GM19043 (cell line): ENCODE results near the gene ATAT1.
A peak's percentile ranks its signal among the peaks of the same experiment; 100 is the strongest.

Experiments
- ATAC-seq: cut with Tn5 transposase; IDR thresholded peaks from one replicate; pipeline ENCODE4 v1.9.1; 2021; ENCODE audit warnings: low read depth; ENCODE audit not compliant: unreplicated experiment

ATAT1 gene

DNA sequence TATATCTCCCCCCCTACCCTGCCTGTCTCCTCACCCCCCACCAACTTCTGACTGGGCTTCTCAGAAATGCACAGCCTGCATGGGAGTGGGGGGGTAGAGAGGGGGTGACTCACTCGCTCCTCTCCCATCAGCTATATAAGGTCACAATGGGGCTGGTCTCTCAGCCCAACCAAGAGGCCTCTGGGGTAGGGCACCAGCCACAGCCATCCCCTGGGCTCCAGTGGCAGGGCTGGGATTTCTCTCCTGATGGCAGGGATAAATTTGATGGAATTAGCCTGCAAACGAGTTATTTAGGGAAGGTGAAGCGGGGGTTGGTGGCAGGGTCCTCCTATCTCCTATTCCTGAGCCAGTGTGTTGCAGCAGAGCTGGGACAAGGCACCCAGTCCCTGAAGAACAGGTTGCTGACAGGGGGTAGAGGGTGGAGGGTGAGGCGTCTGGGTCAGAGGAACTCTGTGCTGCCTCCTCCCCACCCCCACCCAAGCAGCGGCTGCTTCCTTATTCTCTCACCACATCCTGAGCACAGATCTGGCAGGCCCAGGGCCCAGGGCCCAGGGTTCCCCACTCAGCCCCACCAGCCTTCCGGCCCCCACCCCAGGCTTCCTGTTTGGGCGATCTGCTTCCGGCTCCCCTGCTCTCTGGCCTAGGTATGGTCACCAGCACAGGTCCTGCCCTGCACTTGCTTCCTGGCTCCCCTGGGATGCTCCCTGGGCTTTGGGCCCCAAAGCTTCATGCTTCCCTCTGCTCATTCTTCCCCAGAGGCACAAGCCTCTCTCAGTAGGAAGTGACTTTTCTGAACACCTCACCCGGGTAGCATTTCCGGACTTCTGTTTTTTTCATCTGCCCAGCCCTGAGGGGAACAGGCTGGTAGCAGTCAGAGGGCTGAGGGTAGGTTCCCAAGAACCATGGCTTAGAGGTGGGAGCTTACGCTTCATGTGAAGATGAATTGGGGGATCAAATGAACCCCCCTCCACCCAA lies 55.8 kb downstream of the ATAT1 start:
- ATAC-seq = peak; percentile 35

DNA sequence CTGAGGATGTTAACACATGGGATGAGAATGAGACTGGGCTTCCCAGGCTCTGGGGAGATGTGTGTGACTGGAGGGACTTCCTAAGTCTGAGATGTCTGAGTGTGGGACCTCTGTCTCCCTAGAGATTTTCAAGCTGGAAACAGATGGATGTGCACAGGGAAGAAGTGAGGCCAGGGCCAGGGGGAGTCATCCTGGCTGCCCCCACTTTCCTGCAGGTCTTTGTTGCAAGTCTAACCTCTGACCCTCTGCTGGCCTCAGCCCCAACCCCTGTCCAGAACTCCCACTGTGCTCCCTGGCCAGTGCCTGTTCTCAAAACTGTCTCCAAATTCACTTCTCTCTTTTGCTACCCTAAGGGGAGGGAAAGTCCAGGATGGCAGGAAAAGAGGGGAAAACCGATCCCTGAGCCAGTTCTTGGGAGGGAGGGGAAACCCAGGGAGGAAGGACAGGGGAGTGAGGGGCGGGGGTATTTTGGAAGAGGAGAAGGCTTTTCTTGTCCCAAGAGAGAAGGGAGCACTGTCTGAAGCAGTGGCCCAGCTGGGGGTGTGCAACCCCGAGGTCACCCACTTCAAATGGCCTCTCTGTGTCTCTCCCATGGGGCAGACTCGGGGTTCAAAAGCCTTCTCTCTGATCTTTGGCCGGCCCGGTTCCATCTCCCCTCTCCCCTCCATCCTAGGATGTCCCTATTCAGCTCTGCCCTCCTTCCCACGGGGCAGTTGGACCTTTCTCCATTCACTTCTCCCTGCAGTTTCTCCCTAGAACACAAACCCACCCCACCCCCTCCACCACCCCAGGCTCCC lies 56.7 kb downstream of the ATAT1 start:
- ATAC-seq = no peak

DNA sequence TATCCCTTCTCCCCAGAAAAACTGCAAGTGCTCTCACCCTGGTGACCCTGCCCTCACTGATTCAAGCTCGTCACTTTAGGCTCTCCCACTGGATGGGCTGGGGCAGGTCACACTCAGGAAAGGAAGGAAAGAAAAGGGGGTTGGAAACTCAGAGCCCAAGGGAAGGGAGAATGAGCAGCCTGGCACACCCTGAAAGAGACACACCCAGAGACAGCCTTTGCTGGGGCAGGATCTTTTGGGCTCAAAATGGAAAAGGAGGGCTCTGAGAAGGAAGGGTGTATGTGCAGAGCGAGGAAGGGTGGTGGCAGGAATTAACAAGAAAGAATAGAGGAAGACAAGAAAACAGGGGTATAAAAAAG lies 57.3 kb downstream of the ATAT1 start:
- ATAC-seq = no peak

DNA sequence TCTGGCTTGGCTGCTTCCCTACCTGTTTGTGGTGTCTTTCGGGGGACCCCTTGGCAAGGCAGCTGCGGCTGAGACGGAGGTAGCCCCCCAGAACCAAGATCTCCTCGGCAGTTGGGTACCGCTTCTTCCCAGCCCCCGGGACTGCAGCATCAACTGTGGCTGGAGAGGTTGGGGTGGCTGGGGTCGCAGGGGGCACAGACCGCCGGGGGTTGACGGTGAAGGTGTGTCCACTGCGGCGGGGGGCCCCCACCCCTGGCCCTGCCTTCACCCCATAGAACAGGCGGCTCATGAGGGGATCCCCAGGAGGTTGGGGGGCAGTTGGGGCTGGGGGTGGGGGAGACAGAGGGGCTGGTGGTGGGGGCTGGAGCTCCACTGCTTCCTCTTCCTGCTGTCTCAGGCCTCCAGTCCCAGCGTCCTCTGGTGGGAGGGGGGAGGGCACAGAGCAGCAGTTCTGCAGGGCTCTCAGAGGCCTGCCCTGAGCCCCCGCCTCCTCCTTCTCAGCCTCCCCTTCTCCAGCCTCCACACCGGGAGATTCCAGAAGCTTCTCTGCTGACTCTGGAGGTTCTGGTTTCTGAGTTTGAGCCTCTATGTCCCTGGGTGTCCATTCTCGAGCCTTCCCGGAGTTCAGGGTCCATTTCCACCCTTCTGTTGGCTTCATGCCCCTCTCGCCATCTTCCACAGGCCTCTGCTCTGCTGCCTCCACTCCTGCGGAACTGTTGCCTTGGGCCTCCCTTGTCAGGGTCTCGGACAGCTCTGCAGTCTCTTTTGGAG lies 57.9 kb downstream of the ATAT1 start:
- ATAC-seq = no peak

DNA sequence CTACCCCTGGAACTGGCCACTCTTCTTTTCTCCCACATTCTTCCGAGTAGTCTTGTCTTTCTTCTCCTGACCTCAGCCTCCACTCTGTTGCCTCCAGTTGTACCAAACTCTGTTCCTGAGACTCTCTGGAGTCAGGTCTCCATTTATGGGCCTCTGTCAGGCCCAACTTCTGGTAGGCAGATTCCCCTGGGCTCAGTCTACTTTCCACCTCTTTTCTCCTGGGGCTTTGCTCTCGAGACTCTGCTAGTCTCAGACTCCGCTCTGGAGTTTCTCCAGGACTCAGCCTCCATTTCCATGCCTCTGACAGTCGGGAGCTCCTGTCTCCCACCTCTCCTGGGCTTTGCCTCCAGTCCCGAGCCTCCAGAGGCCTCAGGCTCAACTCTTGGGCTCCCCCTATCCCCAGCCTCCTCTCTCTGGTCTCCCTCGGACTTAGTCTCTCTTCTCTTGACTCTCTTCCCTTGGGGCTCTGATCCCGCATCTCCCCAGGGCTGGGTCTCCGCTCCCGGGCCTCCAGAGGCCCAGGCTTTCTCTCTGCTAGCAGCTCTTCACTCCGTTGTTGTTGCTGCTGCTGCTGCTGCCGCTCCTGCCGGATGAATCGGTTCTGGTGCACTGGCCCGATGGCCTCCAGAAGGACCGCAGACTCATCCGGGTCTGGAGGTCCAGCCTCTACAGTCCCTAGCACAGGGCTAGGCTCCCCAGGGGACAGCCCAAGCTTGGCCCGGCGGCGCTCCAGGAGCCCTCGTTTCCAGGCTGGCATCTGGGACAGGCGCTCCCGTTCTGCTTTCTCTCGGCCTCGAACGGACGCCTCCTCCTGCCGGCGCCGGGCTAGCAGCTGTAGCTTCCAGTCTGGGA lies 58.7 kb downstream of the ATAT1 start:
- no peak for ATAC-seq

DNA sequence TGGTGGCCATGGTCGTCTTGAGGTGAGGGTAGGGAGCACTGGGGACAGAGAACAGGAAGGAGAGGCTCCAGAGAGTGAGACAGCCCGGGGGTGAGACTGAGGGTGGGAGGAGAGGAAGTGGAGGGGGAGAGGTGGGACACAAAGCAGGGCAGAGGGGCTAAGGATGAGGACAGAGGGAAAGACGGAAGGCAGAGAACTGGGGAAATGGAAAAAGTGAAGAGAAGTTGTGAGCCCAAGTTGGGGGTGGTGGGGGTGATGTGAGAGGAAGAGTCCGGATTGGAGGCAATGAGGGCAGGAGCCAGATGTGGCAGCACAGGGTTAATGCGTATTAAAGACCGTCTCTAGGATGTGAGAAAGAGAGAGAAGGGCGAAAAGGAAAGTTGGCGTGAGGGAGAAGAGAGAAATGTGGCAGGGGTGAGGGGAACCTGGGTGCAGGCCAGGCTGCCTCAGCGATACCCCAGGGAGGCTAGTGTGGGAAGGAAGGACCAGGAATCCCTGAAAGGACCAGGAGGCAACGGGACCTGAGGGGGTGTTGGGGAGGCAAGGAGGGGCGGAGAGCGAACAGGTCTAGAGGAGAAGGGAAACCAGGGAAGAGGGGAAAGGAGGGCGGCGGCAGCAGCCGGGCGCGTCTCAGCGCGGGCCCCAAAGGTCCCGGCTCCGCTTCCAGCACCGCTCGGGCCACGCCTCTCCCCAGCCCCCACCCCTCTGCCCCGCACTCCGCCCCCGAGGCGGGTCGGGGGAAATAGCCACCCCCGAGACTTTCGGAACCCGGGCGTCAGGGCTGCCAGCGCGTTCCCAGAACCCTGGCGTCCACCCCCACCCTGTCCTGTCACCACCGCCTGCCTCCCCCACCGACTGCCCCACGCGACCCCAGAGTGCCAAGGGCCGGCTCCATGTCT lies 59.6 kb downstream of the ATAT1 start, which contains the start of gene PPP1R18:
PPP1R18 (minus strand) TSS at position 637 of the 899 bp plus-strand sequence; CDS start at position 10, 627 bp downstream.
- no peak for ATAC-seq

DNA sequence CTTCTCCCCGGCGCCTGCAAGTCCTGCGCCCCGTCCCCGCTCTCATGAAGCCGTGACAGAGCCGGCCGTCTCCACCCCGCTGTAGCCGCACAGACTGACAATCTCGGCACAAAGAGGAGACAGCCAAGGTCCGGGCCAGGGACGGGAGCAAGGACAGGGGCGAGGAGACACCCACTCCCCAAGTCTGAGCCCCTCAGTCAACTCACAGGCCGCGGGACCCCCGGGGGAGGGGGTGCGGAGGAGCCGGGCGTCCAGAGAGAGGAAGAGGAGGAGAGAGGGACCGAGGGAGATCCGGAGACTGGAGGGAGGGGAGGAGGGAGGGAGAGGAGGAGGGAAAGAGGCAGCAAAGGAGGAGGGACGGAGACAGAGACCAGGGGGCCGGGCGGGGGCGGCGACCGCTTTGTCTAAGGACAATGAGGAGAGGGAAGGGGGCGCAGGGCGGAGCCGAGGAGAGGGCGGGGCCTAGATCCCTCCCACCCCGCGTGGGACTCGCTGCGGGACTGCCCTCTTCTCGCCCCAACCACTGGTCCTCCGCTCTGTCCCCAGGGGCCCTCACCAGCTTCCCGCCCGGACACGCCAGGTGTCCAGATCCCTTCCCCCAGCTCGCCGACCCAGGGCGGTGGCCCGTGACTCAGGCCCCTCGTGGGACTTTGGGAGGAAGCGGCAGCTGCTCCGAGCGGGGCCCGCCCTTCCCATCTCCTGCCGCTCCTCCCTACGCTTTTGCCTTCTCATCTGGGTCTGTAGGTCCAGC lies 60.4 kb downstream of the ATAT1 start:
- peak; percentile 48 for ATAC-seq

DNA sequence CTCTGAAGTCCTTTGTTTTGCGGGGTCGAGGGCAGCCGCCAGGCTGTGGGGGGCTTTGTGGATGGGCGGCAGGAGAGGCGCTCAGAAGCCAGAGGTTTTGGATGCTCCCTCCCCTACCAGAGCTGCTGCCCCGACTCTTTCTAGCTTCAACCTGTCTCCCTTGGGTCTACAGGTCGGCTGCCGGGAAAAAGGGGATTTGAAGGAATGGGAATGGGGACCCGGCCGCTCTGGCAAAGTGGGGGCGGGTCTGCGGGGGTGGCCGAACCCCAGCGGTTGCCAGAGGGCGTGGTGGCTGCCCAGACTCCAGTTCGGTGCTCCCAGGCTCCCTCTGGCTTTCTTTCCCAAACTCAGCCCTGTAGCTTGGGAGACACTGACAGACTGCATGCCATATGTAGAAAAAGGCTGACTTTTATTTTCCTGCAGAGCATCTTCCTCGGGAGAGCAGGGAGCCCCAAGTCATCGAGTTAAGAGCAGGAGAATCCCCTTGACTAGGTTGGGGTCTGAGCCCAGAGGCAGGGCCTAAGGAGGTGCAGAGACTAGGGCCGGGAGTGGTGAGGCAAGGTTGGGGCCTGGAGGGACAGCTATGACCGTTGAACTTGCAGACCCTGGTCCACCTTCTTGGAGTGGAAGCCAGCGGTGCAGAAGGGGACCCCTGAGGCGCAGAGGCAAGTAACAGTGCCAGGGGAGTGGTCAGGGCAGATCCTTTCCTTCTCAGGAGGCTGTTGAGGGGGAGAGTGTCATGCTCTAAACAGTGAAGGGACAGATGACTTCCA lies 61.2 kb downstream of the ATAT1 start:
- ATAC-seq = no peak

DNA sequence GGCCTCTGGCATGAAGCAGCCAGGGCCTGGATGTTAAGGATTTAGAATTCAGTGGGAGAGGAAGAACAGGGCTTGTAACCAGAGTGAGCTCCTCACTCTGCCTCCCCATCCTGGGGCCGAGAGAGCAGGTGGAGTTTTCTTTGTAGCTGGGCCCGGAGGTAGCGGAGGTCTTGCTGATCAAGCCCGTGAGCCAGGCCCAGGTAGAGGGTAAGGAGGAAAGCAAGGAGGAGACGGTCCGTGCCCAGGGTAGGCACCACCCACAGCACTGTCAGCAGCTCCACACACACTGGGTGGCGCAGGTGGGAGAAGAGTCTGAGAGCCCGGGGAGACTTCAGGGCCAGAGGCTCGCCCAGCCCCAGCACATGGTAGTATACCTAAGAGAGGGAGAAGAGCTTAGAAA lies 61.9 kb downstream of the ATAT1 start:
- ATAC-seq = no peak

DNA sequence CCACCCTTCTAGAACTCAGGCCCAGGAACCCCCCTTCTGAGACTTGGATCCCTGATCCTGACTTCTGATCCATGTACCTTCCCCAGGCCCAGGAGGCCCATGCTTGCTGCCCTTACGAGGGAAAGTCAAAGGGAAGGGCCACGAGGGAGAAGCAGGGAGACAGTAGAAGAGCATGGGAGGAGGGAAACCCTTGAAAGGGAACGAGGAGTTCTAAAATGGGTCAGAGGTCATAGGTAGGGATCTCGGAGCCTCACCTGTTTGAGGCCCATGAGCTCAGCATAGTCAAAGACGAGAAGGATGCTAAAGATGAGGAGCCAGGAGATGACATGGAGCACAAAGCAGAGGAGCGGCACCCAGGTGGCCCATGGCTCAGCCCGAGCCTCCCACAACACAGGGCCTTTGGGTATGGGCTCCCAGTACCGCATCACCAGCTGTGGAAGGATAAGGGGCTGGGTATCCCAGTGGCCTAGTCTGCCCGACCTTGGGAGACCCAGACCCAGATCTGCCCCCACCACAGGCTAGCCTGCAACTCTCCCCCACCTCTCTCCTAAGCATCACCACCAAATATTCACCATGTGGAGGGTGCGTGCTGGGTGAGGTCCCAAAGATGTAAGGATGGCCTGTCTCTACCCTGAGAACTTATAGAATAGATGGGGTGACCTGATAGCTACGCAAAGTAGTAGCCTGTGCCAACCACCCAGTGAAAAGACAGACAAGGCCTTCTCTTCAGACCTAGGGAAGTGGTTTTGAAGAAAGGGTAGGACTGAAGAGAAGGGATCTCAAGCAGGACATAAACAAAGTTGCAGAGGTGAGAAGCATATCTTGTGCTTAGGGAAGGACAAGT lies 62.6 kb downstream of the ATAT1 start:
- ATAC-seq = no peak

DNA sequence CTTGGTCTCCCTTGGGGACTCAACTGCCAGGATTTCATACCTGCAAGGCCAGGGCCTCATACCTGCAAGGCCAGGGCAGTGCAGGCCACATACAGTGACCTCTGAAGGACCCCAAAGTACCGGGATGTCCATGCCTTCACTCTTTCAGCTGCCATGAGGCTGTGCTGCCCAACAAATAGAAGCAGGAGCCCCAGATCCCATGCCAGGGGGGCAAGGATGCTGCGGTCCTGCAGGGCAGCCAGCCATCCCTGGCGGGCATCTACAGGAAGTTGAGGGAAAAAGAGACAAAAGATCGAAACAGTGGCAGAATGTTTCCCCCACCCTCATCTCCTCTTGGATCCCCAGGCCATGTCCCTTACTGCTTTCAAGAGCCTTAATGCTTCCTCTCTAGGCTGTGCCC lies 63.3 kb downstream of the ATAT1 start:
- ATAC-seq = no peak

DNA sequence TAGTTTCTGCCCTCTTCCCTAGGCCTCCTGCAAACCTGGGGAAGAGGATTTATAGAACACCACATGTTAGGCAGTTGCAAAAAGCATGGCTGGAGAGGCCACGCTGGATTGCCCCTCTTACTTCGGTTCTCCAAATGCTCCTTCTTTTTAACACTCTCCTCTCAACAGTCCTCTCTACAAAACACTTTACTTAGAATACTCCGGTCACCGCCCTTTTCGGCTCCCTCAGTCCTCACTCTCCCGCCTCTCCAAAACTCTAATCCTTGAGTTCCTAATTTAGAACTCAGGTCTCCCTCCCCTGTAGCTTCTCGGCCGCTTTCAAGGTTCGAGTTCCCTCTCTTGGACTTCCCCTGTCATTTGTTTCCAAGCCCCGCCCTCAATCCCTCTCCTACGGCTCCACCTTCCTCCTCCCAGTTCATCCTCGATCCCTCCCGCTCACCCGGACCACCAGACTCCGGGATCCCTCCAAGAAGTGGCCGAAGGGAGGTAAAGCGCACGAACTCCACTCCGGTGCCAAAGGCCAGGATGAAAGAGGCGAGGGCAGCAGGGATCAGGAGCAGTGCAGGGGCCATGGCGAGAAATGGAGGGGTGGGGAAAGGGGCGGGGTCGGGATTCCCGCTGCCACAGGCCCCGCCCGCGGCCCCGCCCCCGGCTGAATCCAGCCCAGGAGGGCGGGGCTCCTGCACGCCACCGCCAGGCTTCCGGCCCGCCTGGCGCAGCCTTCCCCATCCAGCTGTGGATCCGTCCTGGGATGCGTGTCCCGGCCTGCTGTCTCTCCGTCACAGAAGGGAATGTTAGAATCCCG lies 63.9 kb downstream of the ATAT1 start, which contains the start of gene NRM:
NRM (minus strand) TSS at position 582 of the 805 bp plus-strand sequence; CDS start at position 572, 10 bp downstream.
- ATAC-seq = no peak

DNA sequence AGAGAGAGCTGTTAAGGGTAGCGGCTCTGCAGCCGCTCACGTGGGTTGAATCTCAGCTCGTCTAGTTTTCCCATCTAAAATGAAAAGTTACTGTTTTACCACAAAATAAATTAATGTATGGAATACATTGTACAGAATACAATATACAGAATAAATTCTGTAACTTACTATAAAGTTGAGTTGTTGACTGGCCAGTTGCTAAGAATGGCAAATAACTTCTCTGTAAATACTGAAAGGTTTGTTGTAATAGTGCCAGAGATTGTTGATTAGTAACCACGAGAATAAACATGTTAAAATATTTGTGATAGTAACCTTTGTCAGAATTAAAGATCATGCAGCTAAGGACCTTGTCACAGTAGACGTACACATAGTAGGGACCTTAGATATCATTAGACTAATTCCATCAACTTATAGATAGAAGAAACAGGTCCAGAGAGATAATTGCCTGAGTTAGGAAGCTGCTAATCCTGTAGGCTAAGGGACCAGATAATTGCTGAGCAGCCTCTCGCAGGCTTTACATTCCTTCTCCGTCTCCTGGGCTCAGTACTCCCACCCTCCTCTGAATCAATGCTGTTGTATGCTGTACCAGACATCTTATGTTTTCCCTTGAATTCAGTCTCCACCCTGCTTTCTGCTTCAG lies 64.7 kb downstream of the ATAT1 start:
- ATAC-seq = no peak
